ENCODE measurements around the gene RAB7B.

The RAB7B gene

DNA sequence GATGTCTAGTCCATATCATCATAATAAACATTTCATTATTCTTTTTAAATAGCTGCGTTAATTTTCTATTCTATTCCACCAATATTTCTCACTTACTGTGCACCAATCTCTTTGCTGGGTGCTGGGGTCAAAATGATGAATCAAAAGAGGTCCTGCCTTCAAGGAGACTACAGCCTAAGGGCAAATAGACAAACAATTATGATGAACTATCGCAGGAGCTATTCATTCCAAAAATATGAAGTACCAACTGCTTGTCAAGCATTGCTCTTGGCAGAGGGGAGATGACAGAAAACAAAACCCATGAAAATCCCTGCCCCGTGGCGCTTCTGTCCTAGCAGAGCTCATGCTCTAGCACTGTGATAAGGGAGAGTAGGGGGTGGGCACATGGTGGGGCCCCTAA, 31.1 kb downstream of the RAB7B start:
- DNase-seq: no peak

DNA sequence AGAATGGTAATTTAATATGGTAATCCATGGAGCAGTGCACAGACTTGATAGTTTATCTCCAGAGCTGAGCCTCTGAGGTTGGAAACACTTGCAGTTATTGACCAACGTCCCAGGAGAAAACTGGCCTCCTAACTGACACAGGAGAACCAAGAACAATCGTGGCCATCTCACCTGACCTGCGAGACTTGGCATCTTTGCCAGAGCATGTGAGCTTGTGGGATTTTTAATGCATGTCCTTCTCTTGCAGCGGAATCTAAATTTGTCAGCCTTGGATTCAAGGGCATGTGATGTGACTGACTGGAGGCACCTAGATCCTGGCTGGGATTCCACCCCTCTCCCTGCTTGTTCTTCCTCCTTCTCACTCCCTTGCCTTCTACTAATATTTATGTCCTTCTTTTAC, 32.1 kb downstream of the RAB7B start:
- no peak for DNase-seq

DNA sequence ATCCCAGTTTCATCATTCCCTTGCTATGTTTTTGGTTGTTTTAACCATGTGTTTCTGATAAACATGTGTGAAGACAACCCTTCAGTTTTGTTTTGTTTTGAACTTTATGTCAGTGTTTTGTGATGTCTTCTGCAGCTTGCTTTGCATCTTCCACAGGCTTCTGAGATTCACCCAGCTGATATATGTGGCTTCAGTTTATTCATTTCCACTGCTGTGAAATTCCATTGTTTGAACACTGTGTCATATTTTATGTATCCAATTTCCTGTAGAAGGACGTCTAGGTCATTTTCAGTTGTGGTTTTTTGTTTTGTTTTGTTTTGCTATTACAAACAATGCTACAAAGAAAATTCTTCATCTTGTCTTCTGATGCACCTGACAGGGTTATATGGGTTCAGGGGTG, 32.7 kb downstream of the RAB7B start:
- DNase-seq: no peak

DNA sequence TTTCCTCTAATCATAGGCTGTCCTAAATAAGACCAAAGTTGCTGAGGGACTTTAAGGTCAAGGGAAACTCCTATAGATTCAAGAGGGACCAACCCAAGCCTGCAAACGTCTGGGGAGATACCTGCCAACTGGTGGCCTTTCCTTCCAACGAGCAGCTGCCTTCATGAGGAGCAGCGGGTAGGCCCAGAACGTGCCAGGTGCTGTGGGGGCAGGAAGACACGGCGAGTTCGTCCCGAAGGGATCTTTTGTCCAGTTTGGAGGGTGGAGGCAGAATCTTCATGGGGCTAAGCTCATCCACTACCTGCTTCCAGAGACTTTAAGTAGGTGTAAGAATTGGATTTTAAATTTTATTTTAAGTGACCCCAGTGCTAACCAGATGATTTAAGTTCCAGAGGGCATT, 34.0 kb downstream of the RAB7B start:
- no peak for DNase-seq

DNA sequence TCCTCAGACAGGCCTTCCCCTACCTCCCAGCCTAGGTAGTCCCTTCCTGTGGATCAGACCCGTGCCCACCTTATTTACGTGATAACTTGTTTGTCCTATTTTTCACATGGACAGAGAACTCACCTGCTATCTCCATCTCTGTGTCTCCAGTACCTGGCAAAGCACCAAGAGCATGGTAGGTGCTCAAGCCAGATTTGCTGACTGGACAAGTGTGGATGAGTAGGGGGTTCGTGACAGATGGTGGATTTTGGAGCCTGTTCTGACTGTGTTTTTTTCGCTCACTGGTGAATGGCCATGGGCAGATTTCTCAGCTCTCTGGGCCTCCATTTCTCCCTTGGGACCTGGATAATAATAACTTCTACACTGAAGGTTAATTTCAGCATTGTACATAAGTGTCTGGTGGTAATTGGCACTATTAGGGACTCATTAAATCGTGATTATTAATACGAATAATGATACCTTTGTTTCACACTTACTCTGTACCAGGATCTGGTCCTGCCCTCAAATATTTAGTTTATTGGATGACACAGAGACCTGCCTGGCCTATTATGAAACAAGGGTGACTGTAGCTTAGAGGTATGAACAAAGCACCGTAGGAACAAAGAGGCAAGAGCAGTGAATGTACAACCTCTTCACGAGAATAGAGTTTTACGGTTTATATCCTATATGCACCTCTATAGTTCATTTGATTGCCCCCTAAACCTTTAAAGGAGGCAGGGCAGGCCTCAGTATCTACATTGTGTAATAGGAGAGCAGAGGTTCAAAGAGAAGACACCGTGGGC, 35.5 kb downstream of the RAB7B start:
- no peak for DNase-seq

DNA sequence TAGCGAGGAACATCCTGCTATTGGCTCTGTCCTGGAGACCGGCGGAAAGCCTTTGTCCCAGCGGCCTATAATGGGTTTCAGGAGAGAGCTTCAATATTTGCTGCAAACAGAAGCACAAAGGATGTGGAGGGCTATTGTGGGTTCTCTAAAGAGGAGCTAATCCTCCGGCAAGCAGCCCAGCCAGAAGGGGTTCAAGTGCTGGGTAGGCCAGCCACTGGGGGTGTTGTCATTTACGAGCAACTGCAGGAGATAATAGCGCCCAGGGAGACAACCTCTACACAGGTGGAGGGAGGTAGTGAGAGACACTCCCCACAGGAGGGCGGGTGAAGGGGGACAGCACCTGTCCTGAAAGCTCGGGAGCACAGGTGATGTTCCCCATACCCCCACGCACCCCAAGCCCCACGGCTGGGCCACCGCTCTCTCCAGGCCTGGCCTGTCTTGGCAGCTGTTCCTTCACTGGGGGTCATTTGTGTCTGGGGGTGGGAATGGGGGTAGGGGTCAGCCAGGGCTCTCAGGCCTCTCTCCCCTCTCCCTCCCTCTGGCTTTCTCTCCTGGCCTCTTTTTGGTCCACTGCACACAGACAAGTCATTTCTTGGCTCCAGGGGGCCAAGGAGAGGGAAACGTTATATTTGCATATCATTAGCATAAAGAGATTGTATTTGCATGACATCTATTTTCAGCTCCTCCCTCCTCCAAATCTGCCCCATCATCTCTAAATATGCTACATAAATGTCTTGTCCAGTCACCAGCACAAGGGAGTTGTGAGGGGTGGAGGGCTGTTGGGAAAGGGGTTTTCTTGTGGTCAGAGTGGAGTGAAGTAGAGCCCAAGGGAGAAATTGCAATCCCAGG, 37.9 kb downstream of the RAB7B start:
- no peak for DNase-seq

DNA sequence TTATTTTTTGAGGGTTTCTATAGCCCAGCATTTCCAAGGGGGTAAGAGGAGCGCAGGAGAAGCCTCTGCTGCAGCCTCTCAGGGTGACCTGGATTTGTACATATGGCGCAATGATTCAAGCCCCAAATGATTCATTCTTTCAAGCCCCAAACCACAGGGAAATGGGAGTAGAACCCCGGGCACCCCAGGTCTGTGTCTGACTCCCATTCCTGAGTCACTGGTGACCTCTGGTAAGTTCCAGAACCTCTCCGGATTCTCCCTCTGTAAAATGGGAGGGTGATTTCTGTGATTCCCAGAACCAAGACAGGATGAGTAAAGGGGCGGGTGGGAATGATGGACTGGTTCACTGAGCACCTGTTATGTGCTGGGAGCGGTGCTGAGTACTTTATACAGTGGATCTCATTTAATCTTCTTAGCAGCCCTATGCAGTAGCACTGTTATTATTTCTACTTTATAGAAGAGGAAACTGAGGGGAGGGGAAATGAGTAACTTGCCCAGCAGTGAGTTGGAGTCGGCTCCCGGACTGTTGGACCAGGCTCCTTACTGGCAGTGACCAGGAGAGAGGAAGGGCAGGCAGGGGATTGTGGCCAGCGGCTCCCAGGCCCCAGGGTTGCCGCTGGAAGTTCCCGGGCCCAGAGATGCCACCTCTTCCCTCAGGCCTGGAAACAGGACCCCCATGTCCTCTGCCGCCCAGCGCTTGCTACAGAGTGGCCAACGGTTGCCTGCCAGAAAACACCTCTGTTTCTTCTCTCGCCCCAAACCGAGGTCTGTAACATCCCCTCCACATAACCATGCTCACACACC, 39.6 kb downstream of the RAB7B start:
- no peak for DNase-seq

DNA sequence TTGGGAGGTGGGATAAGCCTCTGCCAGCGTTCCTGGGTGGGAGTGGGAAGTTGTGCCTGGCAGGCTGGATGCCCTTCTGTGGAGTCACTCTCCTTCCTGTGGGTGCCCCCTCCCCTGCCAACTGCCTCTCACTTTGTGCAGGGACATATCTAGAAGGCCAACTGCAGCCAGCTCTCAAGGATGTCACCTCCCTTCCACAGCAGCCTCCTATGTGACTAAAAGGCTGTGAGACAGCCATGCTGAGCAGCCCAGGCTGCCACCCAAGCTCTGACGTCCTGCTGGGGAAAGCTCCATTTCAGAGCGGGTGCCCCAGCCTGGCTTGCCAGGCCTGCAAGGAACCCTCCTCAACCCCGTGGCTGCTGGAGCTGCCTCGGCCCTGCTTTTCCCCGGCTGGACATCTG, 40.4 kb downstream of the RAB7B start:
- DNase-seq: no peak

DNA sequence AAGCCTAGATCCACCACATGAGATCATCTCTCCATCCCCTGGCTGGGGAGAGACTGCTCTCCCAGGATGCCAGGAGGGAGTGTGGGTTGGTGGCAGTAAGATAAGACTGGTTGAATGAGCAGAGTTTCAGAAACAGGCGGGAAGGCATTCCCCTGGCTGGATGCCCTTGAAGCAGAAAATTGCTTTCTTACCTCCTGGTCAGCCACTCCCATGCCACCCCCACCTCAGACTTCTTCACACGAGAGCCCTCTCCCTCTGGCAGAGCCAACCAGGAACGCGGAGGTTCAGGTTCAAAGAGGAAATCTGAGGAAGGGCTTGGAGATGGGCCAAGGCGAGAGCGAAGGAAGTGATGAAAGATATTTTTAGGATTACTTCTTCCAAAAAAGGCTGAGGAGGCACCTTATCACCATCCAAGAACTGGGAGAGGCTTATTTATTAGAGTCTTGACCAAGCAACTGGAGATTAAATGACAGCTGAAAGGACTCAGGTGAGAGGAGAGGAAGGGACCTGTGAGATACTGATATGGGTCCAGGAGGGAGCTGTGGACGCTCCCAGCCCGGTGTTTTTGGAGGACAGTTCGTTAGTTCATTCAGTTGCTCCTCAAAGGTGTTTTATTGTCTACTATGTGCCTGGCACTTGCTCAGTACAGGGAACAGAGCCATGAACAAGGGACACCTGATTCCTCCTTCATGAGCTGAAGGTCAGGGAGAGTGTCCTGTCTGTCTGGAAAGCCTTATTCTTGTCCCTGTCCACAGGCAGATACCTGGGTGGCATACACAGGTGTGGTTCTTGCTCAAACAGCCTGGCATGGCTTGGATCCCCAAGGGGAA, 41.0 kb downstream of the RAB7B start:
- no peak for DNase-seq

DNA sequence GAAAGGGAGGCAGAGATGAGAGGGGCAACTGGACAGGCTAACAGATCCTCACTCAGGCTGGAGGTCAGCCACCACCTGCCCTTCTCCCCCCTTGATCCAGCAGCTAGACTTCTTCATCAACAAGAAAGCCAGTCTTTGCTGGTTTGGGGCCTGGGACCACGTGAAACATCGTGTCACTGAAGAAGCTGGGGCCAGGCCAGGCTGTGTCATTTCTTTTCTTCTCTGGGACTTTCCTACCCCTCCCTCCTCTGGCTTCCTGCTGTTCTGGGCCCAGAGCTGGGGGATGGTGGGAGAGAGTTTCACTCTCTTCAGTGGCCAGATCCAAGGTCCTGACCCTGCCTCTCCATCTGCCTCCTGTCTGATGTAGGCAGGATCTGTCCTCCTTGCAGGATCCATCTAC, 41.8 kb downstream of the RAB7B start:
- DNase-seq: no peak

DNA sequence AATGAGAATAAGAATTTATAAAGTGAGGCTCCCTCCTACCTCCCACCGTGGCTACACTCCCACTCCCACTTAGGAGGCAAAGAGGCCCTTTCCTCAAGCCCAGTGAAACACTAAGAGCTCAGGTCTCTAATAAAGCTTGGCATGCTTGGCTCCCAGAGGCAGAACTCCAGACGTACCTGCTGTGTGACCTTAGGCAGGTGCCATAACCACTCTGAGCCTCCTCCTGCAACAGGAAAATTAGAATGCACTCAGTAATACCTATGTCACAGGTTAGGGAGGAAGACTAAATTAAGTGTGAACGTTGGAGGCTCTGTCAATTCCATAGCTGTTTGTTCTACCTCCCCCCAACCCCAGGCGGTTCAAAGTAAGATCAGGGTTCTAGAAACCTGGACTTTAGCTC, 43.4 kb downstream of the RAB7B start:
- DNase-seq: no peak

DNA sequence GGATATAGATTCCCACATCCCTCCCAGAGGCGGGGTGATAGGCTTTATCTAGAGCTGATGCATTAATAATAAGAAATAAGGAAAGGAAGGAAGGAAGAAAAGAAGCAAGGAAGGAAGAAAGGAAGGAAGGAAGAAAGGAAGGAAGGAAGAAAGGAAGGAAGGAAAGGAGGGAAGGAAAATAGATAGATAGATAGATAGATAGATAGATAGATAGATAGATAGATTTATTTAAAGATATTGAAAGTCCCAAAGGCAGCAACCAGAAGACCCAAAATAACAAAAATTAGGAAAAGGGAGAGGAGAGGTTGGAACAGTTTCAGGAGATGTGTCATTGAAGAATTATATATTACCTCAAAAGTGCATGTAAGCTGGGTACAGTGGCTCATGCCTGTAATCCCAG, 47.7 kb downstream of the RAB7B start:
- DNase-seq: no peak

DNA sequence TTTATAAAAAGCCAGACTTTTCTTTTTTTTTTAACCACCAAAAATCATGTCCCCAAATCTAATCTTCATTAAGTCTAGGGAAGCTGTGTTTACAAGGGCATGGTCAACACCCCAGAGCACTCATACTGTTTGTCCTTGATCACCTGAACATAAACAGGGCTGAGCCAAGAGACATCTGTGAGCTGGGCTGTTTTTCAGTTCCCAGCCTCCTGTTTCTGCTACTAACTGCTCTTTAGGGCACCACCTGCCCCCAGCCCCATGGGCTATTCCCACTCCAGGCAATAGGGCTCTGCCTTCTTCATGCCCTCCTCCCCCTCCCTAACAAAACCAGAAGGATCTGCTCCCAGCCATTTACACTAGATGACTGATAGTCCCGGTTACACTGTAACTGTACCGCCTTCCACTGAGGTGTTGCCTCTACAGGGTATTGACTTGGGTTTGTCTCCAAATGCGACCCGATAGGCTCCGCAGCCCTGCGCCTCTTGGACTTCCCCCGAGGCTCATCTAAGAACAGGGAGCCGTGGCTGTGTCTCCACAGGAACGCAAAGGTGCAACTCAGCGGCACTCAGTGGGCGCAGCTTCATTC, 48.3 kb downstream of the RAB7B start:
- no peak for DNase-seq

DNA sequence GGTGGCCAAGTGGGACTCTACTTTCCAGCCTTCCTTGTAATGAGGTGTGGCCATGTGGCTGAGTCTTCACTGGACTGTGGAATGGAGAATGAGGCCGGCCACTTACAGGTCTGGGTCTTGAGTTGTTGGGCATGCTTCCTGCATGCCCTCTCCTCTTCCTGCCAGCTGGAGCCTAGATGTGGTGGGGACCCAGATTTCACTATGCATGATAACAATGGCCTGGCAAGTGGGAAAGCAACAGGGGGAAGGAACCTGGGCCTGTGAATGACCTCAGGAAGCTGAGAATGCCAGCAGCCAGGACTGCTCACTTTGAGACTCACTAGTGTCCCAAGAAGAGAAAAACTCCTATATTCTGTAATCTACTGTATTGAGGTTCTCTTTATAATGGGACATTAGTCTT, 51.4 kb downstream of the RAB7B start:
- no peak for DNase-seq

DNA sequence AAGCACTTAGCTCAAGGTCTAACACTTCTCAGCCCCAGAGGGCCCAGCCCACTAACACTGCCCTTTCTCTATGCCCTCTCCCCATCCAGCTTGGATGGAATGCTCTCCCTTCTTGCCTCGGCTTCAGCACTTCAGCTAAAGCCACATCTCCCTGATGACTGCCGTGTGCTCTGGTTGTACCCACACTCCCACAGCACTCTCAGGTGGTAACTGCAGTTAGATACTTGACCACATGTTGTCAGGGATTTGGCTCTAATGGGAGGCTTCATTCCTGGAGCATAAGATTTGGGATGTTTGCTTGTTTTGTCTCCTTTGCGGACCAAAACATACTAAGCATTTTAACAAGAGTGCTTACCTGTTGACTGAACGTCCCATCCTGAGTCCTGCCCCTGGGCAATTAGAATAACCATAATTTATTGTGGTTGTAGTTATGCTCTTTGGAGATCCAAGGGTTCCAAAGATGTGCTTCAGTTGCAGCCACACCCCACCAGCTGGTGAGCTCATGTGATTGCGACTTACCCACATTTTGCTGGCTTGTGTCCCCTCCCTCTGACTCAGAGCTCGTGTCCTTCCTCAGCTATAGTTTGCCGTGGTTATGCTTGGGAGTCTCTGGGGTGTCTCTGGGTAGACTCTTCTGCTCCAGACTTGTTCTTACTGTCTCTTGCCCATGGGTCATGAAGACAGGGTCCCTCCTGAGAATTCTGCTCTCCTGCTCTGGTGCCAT, 52.2 kb downstream of the RAB7B start:
- DNase-seq: no peak

DNA sequence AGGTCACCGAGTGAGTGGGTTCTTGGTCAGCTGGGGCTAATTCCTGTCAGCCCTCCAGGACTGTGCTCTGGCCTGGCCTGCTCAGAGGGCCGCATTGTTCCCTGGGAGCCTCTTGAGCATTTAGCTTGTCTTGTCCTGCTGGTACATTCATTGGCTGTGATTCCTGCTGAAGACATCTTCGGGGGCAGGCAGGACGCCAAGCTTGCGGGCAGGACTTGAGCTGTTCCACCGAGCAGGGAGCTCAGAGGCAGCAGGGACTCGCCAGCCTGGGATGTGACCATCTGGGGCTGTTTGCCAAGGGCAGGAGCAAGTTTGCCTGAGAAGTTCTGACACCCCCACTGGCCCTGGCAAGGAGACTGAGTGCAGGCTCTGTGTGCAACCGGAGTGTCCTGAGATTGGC, 52.9 kb downstream of the RAB7B start:
- no peak for DNase-seq

DNA sequence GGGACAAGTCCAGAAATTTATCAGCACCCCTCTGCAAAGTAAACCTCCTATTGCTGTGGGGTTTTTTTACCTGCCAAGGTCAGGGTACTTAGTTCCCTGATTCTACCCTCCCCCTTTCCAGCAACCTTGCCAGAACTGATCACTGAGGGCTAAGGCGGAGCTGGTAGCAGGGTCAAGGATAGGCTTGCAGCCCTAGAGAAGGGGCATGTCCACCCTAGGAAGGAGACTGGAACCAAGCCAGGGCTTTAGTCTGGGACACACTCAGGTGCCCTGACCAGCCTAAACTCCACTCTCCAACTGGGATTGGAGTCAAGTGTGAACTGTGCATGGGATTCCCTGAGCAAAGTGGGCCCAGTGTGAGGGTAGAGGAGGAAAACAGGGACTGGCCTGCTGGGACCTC, 53.4 kb downstream of the RAB7B start:
- DNase-seq: no peak

DNA sequence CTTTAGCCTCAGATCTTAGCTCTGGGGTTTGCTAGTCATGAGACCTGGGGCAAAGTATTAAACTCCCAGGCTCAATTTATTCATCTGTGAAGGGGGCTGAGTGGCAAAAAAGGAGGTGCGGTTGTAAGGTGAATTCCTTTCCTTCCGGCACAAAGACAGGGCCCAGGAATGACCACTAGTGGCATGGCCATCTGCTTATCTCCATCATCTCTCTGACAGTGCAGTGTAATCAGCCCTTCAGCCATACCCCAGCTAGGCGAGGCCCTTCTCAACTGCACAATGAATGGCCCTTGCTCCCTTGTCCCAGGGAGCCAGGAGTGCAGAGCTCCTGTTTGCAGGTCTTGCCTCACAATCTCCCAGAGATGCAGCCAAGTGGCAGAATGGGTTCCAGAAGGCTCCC, 54.3 kb downstream of the RAB7B start:
- DNase-seq: no peak

DNA sequence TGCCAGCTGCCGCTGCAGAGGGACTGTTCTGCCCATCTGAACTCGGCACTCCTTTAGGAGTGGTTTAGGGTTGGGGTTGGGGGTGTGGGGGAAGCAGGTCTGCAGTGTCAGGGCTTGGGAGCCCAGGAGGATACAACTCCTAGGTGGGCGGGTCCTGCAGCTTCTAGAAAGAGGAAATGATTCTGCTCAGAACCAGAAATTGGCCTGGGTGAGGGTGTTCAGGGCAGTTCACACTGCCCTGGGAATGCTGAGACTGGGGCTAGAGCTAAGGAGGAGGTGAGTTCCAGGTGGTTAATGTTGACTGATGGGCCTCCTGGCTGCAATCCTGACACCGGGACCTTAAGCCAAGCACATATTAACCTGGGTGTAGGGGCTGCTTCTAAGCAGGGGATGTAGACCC, 55.2 kb downstream of the RAB7B start:
- no peak for DNase-seq

DNA sequence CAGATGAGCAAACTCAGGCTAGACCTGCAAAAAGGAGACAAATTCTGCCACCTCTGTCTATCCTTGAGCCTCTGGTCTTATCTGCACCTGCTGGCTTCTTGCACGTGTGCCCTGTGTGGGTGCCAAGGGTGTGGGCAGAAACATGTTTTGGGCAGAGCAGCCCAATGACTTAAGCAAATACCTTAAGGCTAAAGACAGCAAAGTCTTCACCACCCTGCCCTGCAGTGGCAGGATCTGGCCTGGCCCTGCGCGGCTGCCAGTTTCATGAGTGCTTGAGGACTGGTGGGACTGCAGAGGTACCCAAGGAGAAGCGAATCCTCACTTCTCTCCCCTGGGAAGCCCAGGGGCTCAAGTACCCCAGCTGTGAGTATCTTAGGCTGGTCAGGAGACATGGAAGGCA, 56.2 kb downstream of the RAB7B start:
- DNase-seq: no peak

DNA sequence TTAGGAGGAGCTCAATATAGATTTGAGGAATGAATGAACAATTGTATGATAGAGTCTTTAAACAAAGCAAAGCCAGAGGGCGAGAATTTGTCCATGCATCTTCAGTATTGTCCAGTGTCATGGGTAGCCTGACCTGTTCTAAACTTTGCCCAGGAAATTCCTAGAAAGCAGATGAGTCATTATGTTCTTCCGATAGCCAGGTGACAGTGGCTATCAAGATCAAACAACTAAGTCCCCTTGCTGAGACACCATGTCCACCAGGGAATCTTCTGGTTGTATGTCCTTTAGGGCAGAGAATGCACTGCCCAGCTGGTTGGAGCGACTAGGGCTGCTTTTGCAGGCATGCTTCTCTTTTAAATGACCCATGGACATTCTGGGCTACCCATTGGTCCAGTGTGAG, 58.1 kb downstream of the RAB7B start:
- DNase-seq: no peak

DNA sequence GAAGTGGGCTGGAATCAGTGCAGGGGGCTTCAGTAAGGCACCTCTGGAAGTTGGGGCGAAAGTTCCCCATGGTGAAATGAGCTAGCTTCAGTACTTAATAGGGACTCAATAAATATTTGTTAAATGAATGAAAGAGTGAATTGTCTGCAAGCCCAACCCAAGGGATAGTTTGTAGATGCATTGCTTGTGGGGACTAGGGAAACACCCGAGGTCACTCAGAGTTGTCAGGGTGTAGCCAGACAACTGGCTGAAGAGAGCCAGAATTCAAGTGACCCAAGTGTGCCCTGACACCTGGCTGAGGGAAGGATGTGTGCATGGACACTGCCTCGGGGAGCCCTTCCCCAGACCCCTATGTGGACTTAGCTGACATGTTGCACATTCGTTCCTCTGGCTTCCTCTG, 58.7 kb downstream of the RAB7B start:
- DNase-seq: no peak

All from activated effector memory CD4-positive, alpha-beta T cell treated with Interleukin-2 at 50 U/mL for 16 hours (primary cell).